ENCODE results near the gene MYL7. TPM values are rescaled to one million over a fixed set of nuclear protein-coding genes. Genes with fewer than 3 reads are reported as not detected.

MYL7 gene
- total and polyA plus RNA-seq, 2 experiments from 2014 or later: 4.8 TPM; not detected in 1

- TF ChIP-seq ZNF462 (CRISPR knock-in tag; IDR thresholded peaks at IDR 0.05): no peak
- no peak for TF ChIP-seq STAT1 (IDR thresholded peaks at IDR 0.05; ENCODE audit: unreplicated experiment)
- no peak for TF ChIP-seq JUNB (IDR thresholded peaks at IDR 0.05; ENCODE audit: unreplicated experiment)
- no peak for TF ChIP-seq CREB1 (CRISPR knock-in tag; IDR thresholded peaks at IDR 0.05; ENCODE audit: low read depth)
- TF ChIP-seq ETS1 (IDR thresholded peaks at IDR 0.05): no peak
- TF ChIP-seq POLR2AphosphoS5 (IDR thresholded peaks at IDR 0.05; ENCODE audit: low read depth): no peak
Observed at GRCh38 chr7:44158096-44158872, 17.2 kb upstream of the MYL7 start (continued).
